Measurements from ENCODE around the gene TOMM70.

Gene TOMM70

GRCh38 chr3:100316641-100317069 is 84.2 kb downstream of the TOMM70 start:
- Mint-ChIP-seq H3K36me3 (ENCODE audit: low read depth) (peaks cover 61% of the 10 kb centered on the region), H3K27me3 (no peaks in the 10 kb centered on the region), H3K9me3 (no peaks in the 10 kb centered on the region), H3K4me3 (no peak overlapping the region), H3K4me1 (ENCODE audit: low read depth) (no peaks in the 10 kb centered on the region), H3K27ac (no peak overlapping the region)
- intact Hi-C loops (cut with micrococcal nuclease) = loop anchor here (1.0 to 10.0 kb wide), 2 partner anchors 274 to 428 kb away; no protein-coding TSS in a partner anchor

All from dendritic cell treated with granulocyte-macrophage colony-stimulating factor and Interleukin-4, amounts not matched to agents 40 ng/mL and 50 ng/mL, for 4 days (primary cell).